CD4-positive, alpha-beta T cell (primary cell): Measurements from ENCODE around the gene ITIH2. TPM values are rescaled to one million over a fixed set of nuclear protein-coding genes. Genes with fewer than 3 reads are reported as not detected.
A peak's percentile ranks its signal among the peaks of the same experiment; 100 is the strongest.

Experiments
- ATAC-seq: fragments of 200-7000 bp; cut with Tn5 transposase; one replicate; pipeline ENCODE4 v1.10.0; 2022; ENCODE audit warnings: mild to moderate bottlenecking; ENCODE audit not compliant: poor library complexity
- CTCF ChIA-PET: fragments of 350-600 bp; sonication (Branson Sonifier 250); formaldehyde crosslinking; loops from one replicate; lab custom pipeline; 2021; ENCODE audit warnings: antibody characterized with exemption, inconsistent platforms; lab: Charles Lee
- POLR2A ChIA-PET: fragments of 350-600 bp; sonication (Branson Sonifier 250); formaldehyde crosslinking; loops from one replicate; lab custom pipeline; 2021; ENCODE audit warnings: antibody characterized with exemption, inconsistent platforms; lab: Charles Lee
- DNase-seq, 14 experiments: peaks; one replicate each; pipeline ENCODE4 v3.0.0-alpha.2; 2013 to 2020; ENCODE audit warnings: mixed read lengths in 2 of 14
- H3K27ac ChIP-seq, 2 donors: one replicate each; pipeline versions ENCODE4 v1.5.1 to v1.7.0; 2013; ENCODE audit warnings: low read length in 2 of 2, low read depth in 1 of 2, mild to moderate bottlenecking in 1 of 2
- H3K27me3 ChIP-seq, 2 experiments: 1 replicate in 1 of 2; 2 replicates in 1 of 2; pipeline versions ENCODE4 v1.6.1 to v1.7.0; 2013; ENCODE audit warnings: low read length in 2 of 2, control low read depth in 1 of 2, mild to moderate bottlenecking in 1 of 2, moderate library complexity in 1 of 2; ENCODE audit not compliant: insufficient read depth in 2 of 2, control insufficient read depth in 1 of 2
- H3K36me3 ChIP-seq: one replicate; pipeline ENCODE4 v1.6.1; 2013; ENCODE audit warnings: low read length, control low read depth; ENCODE audit not compliant: insufficient read depth
- H3K4me1 ChIP-seq: one replicate; pipeline ENCODE4 v1.6.1; 2013; ENCODE audit warnings: low read length, control low read depth; ENCODE audit not compliant: insufficient read depth
- H3K4me3 ChIP-seq: one replicate; pipeline ENCODE4 v1.5.1; 2013; ENCODE audit warnings: mild to moderate bottlenecking, low read length, moderate library complexity
- H3K9me3 ChIP-seq, 2 experiments: 1 replicate in 1 of 2; 2 replicates in 1 of 2; pipeline versions ENCODE4 v1.6.1 to v1.7.0; 2013; ENCODE audit warnings: low read length in 2 of 2, mild to moderate bottlenecking in 2 of 2, control low read depth in 1 of 2, moderate library complexity in 1 of 2; ENCODE audit not compliant: control insufficient read depth in 1 of 2, insufficient read depth in 1 of 2
- H3K27ac Mint-ChIP-seq: one replicate; pipeline ENCODE4 v1.8.0; 2020; ENCODE audit warnings: mixed read lengths
- H3K27me3 Mint-ChIP-seq: one replicate; pipeline ENCODE4 v1.8.0; 2021; ENCODE audit warnings: mixed read lengths
- H3K36me3 Mint-ChIP-seq: one replicate; pipeline ENCODE4 v1.8.0; 2021; ENCODE audit warnings: low read depth, mixed read lengths
- H3K4me1 Mint-ChIP-seq: one replicate; pipeline ENCODE4 v1.8.0; 2021; ENCODE audit warnings: low read depth, mixed read lengths
- H3K4me3 Mint-ChIP-seq: one replicate; pipeline ENCODE4 v1.8.0; 2020; ENCODE audit warnings: mild to moderate bottlenecking, mixed read lengths
- H3K9me3 Mint-ChIP-seq: one replicate; pipeline ENCODE4 v1.8.0; 2020; ENCODE audit warnings: mixed read lengths
- CTCF ChIP-seq: fragments of 200-600 bp; IDR thresholded peaks from one replicate; pipeline ENCODE4 v1.8.0; 2022; ENCODE audit warnings: antibody characterized with exemption, mild to moderate bottlenecking
- intact Hi-C, 2 experiments: fragments of 100-400 bp; cut with DNase I in 1 of 2; cut with micrococcal nuclease in 1 of 2; formaldehyde crosslinking; loops; one replicate each; pipeline versions ENCODE4 v1.15.1 to v1.9.0; 2023 to 2025; cut with DNase I, micrococcal nuclease
- total RNA-seq, 174 experiments: library from RNA in 2 of 174; stranded (reverse) in 2 of 174; gene quantifications; one replicate each; pipeline ENCODE4 v1.2.3 and lab custom pipeline; 2021 to 2026

ITIH2 gene
- total RNA-seq, 2 experiments from 2014 or later, result not detected

- H3K27me3 ChIP-seq, result no peaks in the 10 kb centered on the region
- H3K27ac ChIP-seq, result peak overlapping the region; percentile 42 to 45
- H3K4me1 ChIP-seq, result peaks cover 25% of the 10 kb centered on the region
- H3K4me1 Mint-ChIP-seq, result peaks cover 60% of the 10 kb centered on the region
- H3K36me3 Mint-ChIP-seq, result peaks cover 19% of the 10 kb centered on the region
- no peak for TF ChIP-seq CTCF
- no peaks in the 10 kb centered on the region for H3K9me3 Mint-ChIP-seq
- H3K4me3 Mint-ChIP-seq, result no peak overlapping the region
- intact Hi-C loops, result loop anchor here in 1 of 2 experiments (10.0 kb wide), 1 partner anchor 373 kb away; the partner anchor contains the start of gene SFMBT2
- ChIA-PET CTCF (interaction anchor here (1.0 kb wide), 1 partner anchor 31 kb away, joined by 6 read pairs; the partner anchor contains the start of gene TAF3), POLR2A (interaction anchor here (0.6 to 3.8 kb wide), 22 partner anchors 10 to 1974 kb away, joined by 3 to 135 read pairs (median 4); partner anchors contain the start of genes GDI2 and TAF3)
- no peaks in the 10 kb centered on the region for H3K9me3 ChIP-seq
- no peak overlapping the region for H3K27ac Mint-ChIP-seq
- no peaks in the 10 kb centered on the region for H3K27me3 Mint-ChIP-seq
- H3K36me3 ChIP-seq, result peaks cover 16% of the 10 kb centered on the region
- ATAC-seq (no peak), DNase-seq (peak in 1 of 14 experiments; percentile 8)
- peak overlapping the region; percentile 93 for H3K4me3 ChIP-seq
These were observed 84.2 kb downstream of the ITIH2 start for GRCh38 chr10:7787150-7787856.

- Histone ChIP-seq H3K27me3 (no peaks in the 10 kb centered on the region), H3K9me3 (no peaks in the 10 kb centered on the region), H3K4me1 (peaks cover 27% of the 10 kb centered on the region), H3K36me3 (peaks cover 22% of the 10 kb centered on the region), H3K27ac (peak within 1 kb of the TSS; percentile 45 to 57), H3K4me3 (peak within 1 kb of the TSS; percentile 93)
- Mint-ChIP-seq H3K4me3 (no peak within 1 kb of the TSS), H3K36me3 (peaks cover 27% of the 10 kb centered on the region), H3K27me3 (no peaks in the 10 kb centered on the region), H3K27ac (no peak within 1 kb of the TSS), H3K4me1 (peaks cover 66% of the 10 kb centered on the region), H3K9me3 (no peaks in the 10 kb centered on the region)
- CTCF ChIA-PET, result interaction anchor here (0.7 to 1.0 kb wide), 2 partner anchors 26 to 30 kb away, joined by 3 to 6 read pairs; partner anchors contain the start of gene TAF3
- intact Hi-C loops, result loop anchor here (1.0 to 10.0 kb wide), 2 partner anchors 30 to 373 kb away; partner anchors contain the start of genes TAF3 (in 2 of the 2) and SFMBT2 (in 1 of the 2)
- peak; percentile 95 to 99 (median 96) for DNase-seq
- POLR2A ChIA-PET, result interaction anchor here (0.6 to 3.8 kb wide), 22 partner anchors 10 to 1975 kb away, joined by 3 to 135 read pairs (median 4); partner anchors contain the start of genes GDI2 and TAF3
- TF ChIP-seq CTCF, result no peak
- ATAC-seq, result peak; percentile 95
These were observed 84.9 kb downstream of the ITIH2 start, which contains the start of the genes ATP5F1C and KIN for GRCh38 chr10:7787857-7788638. ATP5F1C (plus strand) TSS chr10:7788177; CDS start chr10:7788208, 31 bp downstream. KIN (minus strand) TSS chr10:7787993; CDS start chr10:7787933, 60 bp downstream.
